Measurements from ENCODE around the gene CLIC5. TPM values are rescaled to one million over a fixed set of nuclear protein-coding genes. Genes with fewer than 3 reads are reported as not detected.

CLIC5 gene
- total RNA-seq, 1 donor from 2014 or later, result not detected

- DNase-seq (ENCODE audit: extremely low spot score, unreplicated experiment), result no peak
- H3K27ac Mint-ChIP-seq (ENCODE audit: unreplicated experiment), result no peak overlapping the region
- H3K9me3 Mint-ChIP-seq (ENCODE audit: unreplicated experiment), result peaks cover under 1% of the 10 kb centered on the region
Measured at GRCh38 chr6:46011188-46012085, 4.2 kb downstream of the CLIC5 start.

GRCh38 chr6:46010771-46011170 is 4.9 kb downstream of the CLIC5 start:
- no peaks in the 10 kb centered on the region for H3K9me3 Mint-ChIP-seq (ENCODE audit: unreplicated experiment)
- H3K4me1 Mint-ChIP-seq (ENCODE audit: unreplicated experiment), result peaks cover 18% of the 10 kb centered on the region
- peaks cover 54% of the 10 kb centered on the region for H3K27me3 Mint-ChIP-seq (ENCODE audit: unreplicated experiment)
- no peak overlapping the region for H3K4me3 Mint-ChIP-seq (ENCODE audit: unreplicated experiment)
- no peak for TF ChIP-seq CTCF (IDR thresholded peaks at IDR 0.05)
- H3K27ac Mint-ChIP-seq (ENCODE audit: unreplicated experiment), result no peak overlapping the region
- H3K36me3 Mint-ChIP-seq (ENCODE audit: unreplicated experiment), result no peaks in the 10 kb centered on the region
- no peak for DNase-seq (ENCODE audit: extremely low spot score, unreplicated experiment)

More at GRCh38 chr6:46011188-46012085, 4.2 kb downstream of the CLIC5 start:
- Mint-ChIP-seq H3K4me3 (ENCODE audit: unreplicated experiment) (no peak overlapping the region), H3K36me3 (ENCODE audit: unreplicated experiment) (peaks cover under 1% of the 10 kb centered on the region), H3K4me1 (ENCODE audit: unreplicated experiment) (peaks cover 19% of the 10 kb centered on the region), H3K27me3 (ENCODE audit: unreplicated experiment) (peaks cover 54% of the 10 kb centered on the region)
- TF ChIP-seq CTCF (IDR thresholded peaks at IDR 0.05), result no peak

- peaks cover 15% of the 10 kb centered on the region for H3K4me1 Mint-ChIP-seq (ENCODE audit: unreplicated experiment)
- no peak overlapping the region for H3K4me3 Mint-ChIP-seq (ENCODE audit: unreplicated experiment)
- no peaks in the 10 kb centered on the region for H3K36me3 Mint-ChIP-seq (ENCODE audit: unreplicated experiment)
- H3K9me3 Mint-ChIP-seq (ENCODE audit: unreplicated experiment), result no peaks in the 10 kb centered on the region
- no peak for DNase-seq (ENCODE audit: extremely low spot score, unreplicated experiment)
- H3K27ac Mint-ChIP-seq (ENCODE audit: unreplicated experiment), result no peak overlapping the region
- H3K27me3 Mint-ChIP-seq (ENCODE audit: unreplicated experiment), result peaks cover 55% of the 10 kb centered on the region
- no peak for TF ChIP-seq CTCF (IDR thresholded peaks at IDR 0.05)
Measured at GRCh38 chr6:46010270-46010669, 5.4 kb downstream of the CLIC5 start.

- TF ChIP-seq CTCF (IDR thresholded peaks at IDR 0.05), result no peak
- Mint-ChIP-seq H3K4me3 (ENCODE audit: unreplicated experiment) (no peak overlapping the region), H3K27ac (ENCODE audit: unreplicated experiment) (no peak overlapping the region), H3K9me3 (ENCODE audit: unreplicated experiment) (no peaks in the 10 kb centered on the region), H3K27me3 (ENCODE audit: unreplicated experiment) (peaks cover 30% of the 10 kb centered on the region), H3K4me1 (ENCODE audit: unreplicated experiment) (no peaks in the 10 kb centered on the region), H3K36me3 (ENCODE audit: unreplicated experiment) (no peaks in the 10 kb centered on the region)
- DNase-seq (ENCODE audit: extremely low spot score, unreplicated experiment), result no peak
Measured at GRCh38 chr6:46002264-46002663, 13.4 kb downstream of the CLIC5 start.

GRCh38 chr6:46000905-46001304 is 14.8 kb downstream of the CLIC5 start:
- Mint-ChIP-seq H3K36me3 (ENCODE audit: unreplicated experiment) (no peaks in the 10 kb centered on the region), H3K4me3 (ENCODE audit: unreplicated experiment) (no peak overlapping the region), H3K9me3 (ENCODE audit: unreplicated experiment) (no peaks in the 10 kb centered on the region), H3K4me1 (ENCODE audit: unreplicated experiment) (no peaks in the 10 kb centered on the region), H3K27me3 (ENCODE audit: unreplicated experiment) (peaks cover 22% of the 10 kb centered on the region), H3K27ac (ENCODE audit: unreplicated experiment) (no peak overlapping the region)
- no peak for TF ChIP-seq CTCF (IDR thresholded peaks at IDR 0.05)
- DNase-seq (ENCODE audit: extremely low spot score, unreplicated experiment), result no peak
